ENCODE measurements around the gene UAP1L1. TPM values are rescaled to one million over a fixed set of nuclear protein-coding genes. Genes with fewer than 3 reads are reported as not detected.

Gene UAP1L1
- total and polyA plus RNA-seq, 2 of the 4 experiments (the other 2 are of a cell fraction) = 2.3 to 9.8 TPM

DNA sequence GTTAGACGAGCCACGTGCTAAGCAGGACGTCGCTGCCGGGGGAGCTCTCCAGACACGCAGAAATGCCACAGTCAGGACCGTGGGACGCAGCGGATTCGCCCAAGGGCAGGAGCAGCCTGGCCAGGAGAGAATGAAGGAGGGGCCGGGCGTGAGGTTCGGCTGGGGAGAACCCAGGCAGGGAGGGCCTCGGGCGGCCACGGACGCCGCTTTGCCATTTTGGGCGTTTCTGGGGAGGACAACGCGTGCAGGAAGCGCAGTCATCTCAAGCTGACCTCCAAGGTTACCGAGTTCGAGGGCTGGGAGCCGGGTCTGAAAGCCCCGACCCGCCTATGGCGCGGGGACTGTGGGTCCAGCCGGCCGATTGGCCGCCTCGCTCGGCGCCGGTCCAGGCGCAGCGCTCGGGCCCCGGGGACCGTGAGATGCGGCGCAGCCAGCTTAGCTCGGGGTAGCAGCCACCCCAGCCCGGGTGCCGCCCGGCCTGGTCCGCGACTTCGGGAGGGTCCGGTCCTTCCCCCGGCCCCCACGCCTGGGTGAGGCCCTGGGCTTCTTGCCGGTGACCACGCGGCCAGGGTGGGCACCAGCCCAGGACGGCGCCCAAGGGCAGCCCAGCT, 8.7 kb downstream of the UAP1L1 start (continued):
- TF ChIP-seq, protein P1, sequence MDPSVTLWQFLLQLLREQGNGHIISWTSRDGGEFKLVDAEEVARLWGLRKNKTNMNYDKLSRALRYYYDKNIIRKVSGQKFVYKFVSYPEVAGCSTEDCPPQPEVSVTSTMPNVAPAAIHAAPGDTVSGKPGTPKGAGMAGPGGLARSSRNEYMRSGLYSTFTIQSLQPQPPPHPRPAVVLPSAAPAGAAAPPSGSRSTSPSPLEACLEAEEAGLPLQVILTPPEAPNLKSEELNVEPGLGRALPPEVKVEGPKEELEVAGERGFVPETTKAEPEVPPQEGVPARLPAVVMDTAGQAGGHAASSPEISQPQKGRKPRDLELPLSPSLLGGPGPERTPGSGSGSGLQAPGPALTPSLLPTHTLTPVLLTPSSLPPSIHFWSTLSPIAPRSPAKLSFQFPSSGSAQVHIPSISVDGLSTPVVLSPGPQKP (IDR thresholded peaks at IDR 0.05; ENCODE audit: borderline replicate concordance, low read depth, low read length) = no peak
